WTC11 (cell line): ENCODE measurements around the gene PLCXD1.

Experiments used
- CREM ChIP-seq: sonication (generic); formaldehyde crosslinking; IDR thresholded peaks from 2 replicates; pipeline ENCODE4 v1.8.1; 2022; ENCODE audit warnings: mild to moderate bottlenecking, missing genetic modification reagents, moderate library complexity
- E2F1 ChIP-seq: sonication (generic); formaldehyde crosslinking; IDR thresholded peaks from 2 replicates; pipeline ENCODE4 v1.8.0; 2022; ENCODE audit warnings: mild to moderate bottlenecking, missing genetic modification reagents
- JUN ChIP-seq: sonication (generic); formaldehyde crosslinking; IDR thresholded peaks from 2 replicates; pipeline ENCODE4 v1.8.0; 2023; ENCODE audit warnings: mild to moderate bottlenecking, missing genetic modification reagents
- MXD4 ChIP-seq: fragments of 250-450 bp; sonication (Bioruptor Pico); IDR thresholded peaks from 2 replicates; pipeline ENCODE4 v1.8.0; 2021; ENCODE audit warnings: mild to moderate bottlenecking, moderate library complexity, borderline replicate concordance
- PREB ChIP-seq: sonication (generic); formaldehyde crosslinking; IDR thresholded peaks from 2 replicates; pipeline ENCODE4 v1.8.1; 2022; ENCODE audit warnings: mild to moderate bottlenecking, missing genetic modification reagents, moderate library complexity, borderline replicate concordance
- ZBTB21 ChIP-seq: sonication (generic); formaldehyde crosslinking; IDR thresholded peaks from 2 replicates; pipeline ENCODE4 v1.8.1; 2023; ENCODE audit warnings: mild to moderate bottlenecking, missing genetic modification reagents, borderline replicate concordance
- TF ChIP-seq, protein P1 (sequence below): fragments of 200-600 bp; IDR thresholded peaks from 2 replicates; pipeline ENCODE4 v1.8.0; 2022; ENCODE audit warnings: antibody characterized with exemption

DNA sequence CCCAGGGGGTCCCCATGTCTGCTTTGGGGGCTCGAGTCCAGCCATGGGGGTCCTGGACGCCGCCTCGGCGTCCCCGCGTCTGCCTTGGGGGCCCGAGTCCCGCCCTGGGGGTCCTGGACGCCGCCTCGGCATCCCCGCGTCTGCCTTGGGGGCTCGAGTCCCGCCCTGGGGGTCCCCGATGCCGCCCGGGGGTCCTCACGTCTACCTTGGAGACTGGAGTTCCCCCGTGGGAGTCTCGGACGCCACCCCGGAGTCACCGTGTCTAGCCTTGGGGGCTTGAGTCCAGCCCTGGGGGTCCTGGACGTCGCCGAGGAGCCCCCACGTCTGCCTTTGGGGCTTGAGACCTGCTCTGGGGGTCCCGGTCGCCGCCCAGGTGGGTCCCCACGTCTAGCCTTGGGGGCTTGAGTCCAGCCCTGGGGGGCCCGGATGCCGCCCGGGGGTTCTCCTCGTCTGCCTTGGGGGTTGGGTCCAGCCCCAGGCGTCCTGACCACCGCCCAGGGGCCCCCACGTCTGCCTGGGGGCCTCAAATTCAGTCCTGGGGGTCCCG lies 38.5 kb downstream of the PLCXD1 start:
- TF ChIP-seq PREB = no peak
- no peak for TF ChIP-seq E2F1
- TF ChIP-seq, protein P1, sequence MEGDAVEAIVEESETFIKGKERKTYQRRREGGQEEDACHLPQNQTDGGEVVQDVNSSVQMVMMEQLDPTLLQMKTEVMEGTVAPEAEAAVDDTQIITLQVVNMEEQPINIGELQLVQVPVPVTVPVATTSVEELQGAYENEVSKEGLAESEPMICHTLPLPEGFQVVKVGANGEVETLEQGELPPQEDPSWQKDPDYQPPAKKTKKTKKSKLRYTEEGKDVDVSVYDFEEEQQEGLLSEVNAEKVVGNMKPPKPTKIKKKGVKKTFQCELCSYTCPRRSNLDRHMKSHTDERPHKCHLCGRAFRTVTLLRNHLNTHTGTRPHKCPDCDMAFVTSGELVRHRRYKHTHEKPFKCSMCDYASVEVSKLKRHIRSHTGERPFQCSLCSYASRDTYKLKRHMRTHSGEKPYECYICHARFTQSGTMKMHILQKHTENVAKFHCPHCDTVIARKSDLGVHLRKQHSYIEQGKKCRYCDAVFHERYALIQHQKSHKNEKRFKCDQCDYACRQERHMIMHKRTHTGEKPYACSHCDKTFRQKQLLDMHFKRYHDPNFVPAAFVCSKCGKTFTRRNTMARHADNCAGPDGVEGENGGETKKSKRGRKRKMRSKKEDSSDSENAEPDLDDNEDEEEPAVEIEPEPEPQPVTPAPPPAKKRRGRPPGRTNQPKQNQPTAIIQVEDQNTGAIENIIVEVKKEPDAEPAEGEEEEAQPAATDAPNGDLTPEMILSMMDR = no peak
- no peak for TF ChIP-seq CREM (CRISPR knock-in tag)
- no peak for TF ChIP-seq JUN (CRISPR knock-in tag)
- no peak for TF ChIP-seq MXD4 (CRISPR knock-in tag)
- TF ChIP-seq ZBTB21 (CRISPR knock-in tag) = no peak
